Neuron (in vitro differentiated cells): ENCODE results near the gene GOLGA6C.
"Not testable (repeated sequence)": the region's sequence is repeated elsewhere in the genome, so short reads cannot be mapped to it uniquely, and the experiment has no call there.

Experiments
- H2AFZ ChIP-seq: one replicate; pipeline ENCODE4 v1.6.1; 2013; ENCODE audit warnings: low read depth, mild to moderate bottlenecking, inconsistent platforms, low read length, moderate library complexity
- H3K27me3 ChIP-seq: one replicate; pipeline ENCODE4 v1.6.1; 2013; ENCODE audit warnings: low read length; ENCODE audit not compliant: insufficient read depth
- H3K36me3 ChIP-seq: one replicate; pipeline ENCODE4 v1.6.1; 2013; ENCODE audit warnings: low read length; ENCODE audit not compliant: insufficient read depth
- H3K4me1 ChIP-seq: one replicate; pipeline ENCODE4 v1.6.1; 2013; ENCODE audit warnings: low read length; ENCODE audit not compliant: insufficient read depth
- H3K4me3 ChIP-seq: 2 replicates; pipeline ENCODE4 v1.5.1; 2013; ENCODE audit warnings: mild to moderate bottlenecking, low read length, moderate library complexity
- H3K9me3 ChIP-seq: one replicate; pipeline ENCODE4 v1.6.1; 2013; ENCODE audit warnings: low read length

The GOLGA6C gene

GRCh38 chr15:75231836-75232235, 26.3 kb upstream of the GOLGA6C start:
- Histone ChIP-seq H3K27me3 (peaks cover 3% of the 10 kb centered on the region), H3K36me3 (no peaks in the 10 kb centered on the region), H2AFZ (no peak overlapping the region), H3K4me1 (no peaks in the 10 kb centered on the region), H3K9me3 (no peaks in the 10 kb centered on the region), H3K4me3 (no peak overlapping the region)

- no peaks in the 10 kb centered on the region for H3K36me3 ChIP-seq
- H3K4me1 ChIP-seq: no peaks in the 10 kb centered on the region
- H3K9me3 ChIP-seq: no peaks in the 10 kb centered on the region
- peaks cover 3% of the 10 kb centered on the region for H3K27me3 ChIP-seq
- no peak overlapping the region for H3K4me3 ChIP-seq
- H2AFZ ChIP-seq: no peak overlapping the region
Observed at GRCh38 chr15:75232252-75232813, 25.8 kb upstream of the GOLGA6C start.

DNA sequence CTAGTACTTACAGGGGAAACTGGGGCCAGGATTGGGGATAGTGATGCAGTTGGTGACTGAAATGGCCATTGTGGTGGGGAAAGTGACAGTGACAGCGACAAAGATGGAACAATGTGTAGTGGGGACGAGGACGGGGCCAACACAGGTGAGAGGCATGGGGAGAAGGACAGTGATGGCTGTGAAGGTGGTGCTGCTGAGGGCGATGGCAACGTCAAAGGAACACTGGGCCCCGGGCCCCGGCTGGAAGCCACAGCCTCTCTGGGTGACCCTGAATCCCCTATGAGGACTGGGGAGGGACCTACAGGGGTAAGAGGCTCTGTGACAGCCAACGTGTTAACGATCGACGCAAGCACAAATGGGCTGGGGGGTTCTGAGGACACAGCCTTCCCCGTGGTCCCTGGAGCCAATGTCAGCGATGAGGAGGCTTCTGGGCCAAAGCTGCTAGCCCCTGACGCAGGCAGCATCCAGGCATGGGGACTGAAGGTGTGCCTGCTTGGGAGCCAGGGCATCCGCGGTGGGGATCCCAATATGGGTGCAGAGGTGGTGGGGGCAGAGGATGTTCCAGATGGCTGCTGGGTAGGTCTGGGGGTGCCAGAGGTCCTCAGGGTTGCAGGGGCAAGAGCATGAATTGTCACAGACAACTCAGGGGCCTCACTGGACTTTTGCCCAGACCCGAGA, 25.2 kb upstream of the GOLGA6C start:
- H3K36me3 ChIP-seq: no peaks in the 10 kb centered on the region
- H3K9me3 ChIP-seq: no peaks in the 10 kb centered on the region
- H3K27me3 ChIP-seq: peaks cover 3% of the 10 kb centered on the region
- H2AFZ ChIP-seq: no peak overlapping the region
- H3K4me3 ChIP-seq: no peak overlapping the region
- no peaks in the 10 kb centered on the region for H3K4me1 ChIP-seq

GRCh38 chr15:75233504-75234190, 24.5 kb upstream of the GOLGA6C start:
- Histone ChIP-seq H3K9me3 (no peaks in the 10 kb centered on the region), H3K36me3 (no peaks in the 10 kb centered on the region), H3K4me1 (no peaks in the 10 kb centered on the region), H2AFZ (no peak overlapping the region), H3K4me3 (no peak overlapping the region), H3K27me3 (peaks cover 8% of the 10 kb centered on the region)

DNA sequence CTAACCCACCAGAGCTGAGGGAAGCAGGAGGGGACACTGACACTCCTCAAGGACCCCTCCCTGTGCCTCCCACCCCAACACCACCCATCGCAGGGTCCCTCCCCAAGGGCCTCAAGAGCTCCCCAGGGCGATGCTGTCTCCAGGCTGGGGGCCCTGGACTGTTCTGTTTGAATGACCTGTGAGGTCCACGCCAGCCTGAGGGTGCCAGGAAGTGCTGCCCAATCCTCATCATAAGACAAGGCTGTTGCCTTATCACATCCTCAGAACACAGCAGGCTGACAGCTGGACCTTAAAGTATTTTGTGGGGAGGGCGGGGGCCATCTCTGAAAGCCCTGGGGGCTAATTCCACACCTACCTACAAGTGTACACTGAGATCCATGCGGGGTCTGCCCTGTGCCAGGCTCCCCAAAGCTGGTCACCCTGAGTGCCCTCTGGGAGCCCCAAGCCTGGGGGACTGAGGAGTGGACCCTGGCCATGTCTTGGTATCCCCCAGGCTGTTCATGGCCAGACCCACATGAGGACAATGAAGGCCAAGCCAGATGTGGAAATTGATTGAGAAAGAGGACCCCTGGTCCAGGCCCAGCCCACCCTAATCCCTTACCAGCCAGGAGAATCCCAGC, 23.8 kb upstream of the GOLGA6C start:
- no peaks in the 10 kb centered on the region for H3K36me3 ChIP-seq
- peaks cover 8% of the 10 kb centered on the region for H3K27me3 ChIP-seq
- H2AFZ ChIP-seq: no peak overlapping the region
- no peaks in the 10 kb centered on the region for H3K4me1 ChIP-seq
- no peaks in the 10 kb centered on the region for H3K9me3 ChIP-seq
- no peak overlapping the region for H3K4me3 ChIP-seq

- peaks cover 8% of the 10 kb centered on the region for H3K27me3 ChIP-seq
- no peaks in the 10 kb centered on the region for H3K36me3 ChIP-seq
- H3K4me1 ChIP-seq: no peaks in the 10 kb centered on the region
- no peak overlapping the region for H3K4me3 ChIP-seq
- no peak overlapping the region for H2AFZ ChIP-seq
- no peaks in the 10 kb centered on the region for H3K9me3 ChIP-seq
Observed at GRCh38 chr15:75235051-75235673, 23.0 kb upstream of the GOLGA6C start.

GRCh38 chr15:75235760-75236729, 22.1 kb upstream of the GOLGA6C start:
- Histone ChIP-seq H3K9me3 (no peaks in the 10 kb centered on the region), H3K4me1 (no peaks in the 10 kb centered on the region), H3K36me3 (no peaks in the 10 kb centered on the region), H3K27me3 (peaks cover 8% of the 10 kb centered on the region), H3K4me3 (no peak overlapping the region), H2AFZ (no peak overlapping the region)

GRCh38 chr15:75237316-75237982, 20.7 kb upstream of the GOLGA6C start:
- H3K4me3 ChIP-seq: no peak overlapping the region
- H3K4me1 ChIP-seq: no peaks in the 10 kb centered on the region
- H3K36me3 ChIP-seq: no peaks in the 10 kb centered on the region
- H2AFZ ChIP-seq: no peak overlapping the region
- H3K27me3 ChIP-seq: peaks cover 8% of the 10 kb centered on the region
- no peaks in the 10 kb centered on the region for H3K9me3 ChIP-seq

- H3K4me1 ChIP-seq: no peaks in the 10 kb centered on the region
- no peak overlapping the region for H2AFZ ChIP-seq
- no peak overlapping the region for H3K4me3 ChIP-seq
- H3K36me3 ChIP-seq: no peaks in the 10 kb centered on the region
- H3K27me3 ChIP-seq: peaks cover 7% of the 10 kb centered on the region
- H3K9me3 ChIP-seq: no peaks in the 10 kb centered on the region
Observed at GRCh38 chr15:75238150-75238549, 20.0 kb upstream of the GOLGA6C start.

DNA sequence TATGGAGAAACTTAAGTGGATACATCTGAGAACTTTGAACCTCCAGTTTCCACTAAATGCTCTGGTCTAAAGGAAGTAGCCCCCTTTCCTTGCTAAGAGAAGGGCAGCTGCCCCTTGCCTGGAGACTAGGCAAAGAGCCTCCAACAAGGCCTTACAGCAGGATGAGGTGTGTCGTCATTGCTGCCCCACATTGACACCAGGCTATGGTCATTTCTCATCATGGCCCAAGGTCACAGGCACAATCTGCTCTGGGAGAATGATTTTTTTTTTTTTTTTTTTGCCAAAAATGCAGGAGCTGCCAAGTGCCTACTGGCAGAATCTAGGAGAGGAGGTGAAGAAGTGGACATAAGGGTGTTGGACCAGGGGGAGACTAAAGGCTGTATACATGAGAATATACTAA, 12.4 kb upstream of the GOLGA6C start:
- not testable (repeated sequence) for H3K9me3 ChIP-seq, H2AFZ ChIP-seq, H3K4me3 ChIP-seq, H3K4me1 ChIP-seq, H3K36me3 ChIP-seq, H3K27me3 ChIP-seq

DNA sequence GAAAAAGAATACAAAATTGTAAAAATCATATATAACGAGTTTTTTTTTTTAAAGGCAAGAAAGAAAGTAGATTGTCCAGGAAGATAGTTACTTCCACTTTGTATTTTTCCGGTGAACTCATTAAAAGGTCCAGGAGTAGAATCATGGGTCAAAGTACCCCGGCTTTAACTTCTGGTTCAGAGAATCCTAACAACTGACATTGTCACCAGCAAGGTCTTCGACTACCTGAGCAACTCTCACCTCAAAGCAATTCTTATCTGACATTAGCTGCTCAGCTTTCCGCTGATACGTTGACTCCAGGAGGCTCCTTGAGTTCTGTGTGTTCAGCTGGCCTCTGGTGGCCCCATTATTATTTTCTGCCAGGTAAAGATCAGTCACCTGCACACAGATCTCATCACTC, 9.1 kb upstream of the GOLGA6C start:
- H3K9me3 ChIP-seq, H3K4me1 ChIP-seq, H3K4me3 ChIP-seq, H2AFZ ChIP-seq, H3K36me3 ChIP-seq, H3K27me3 ChIP-seq: not testable (repeated sequence)

DNA sequence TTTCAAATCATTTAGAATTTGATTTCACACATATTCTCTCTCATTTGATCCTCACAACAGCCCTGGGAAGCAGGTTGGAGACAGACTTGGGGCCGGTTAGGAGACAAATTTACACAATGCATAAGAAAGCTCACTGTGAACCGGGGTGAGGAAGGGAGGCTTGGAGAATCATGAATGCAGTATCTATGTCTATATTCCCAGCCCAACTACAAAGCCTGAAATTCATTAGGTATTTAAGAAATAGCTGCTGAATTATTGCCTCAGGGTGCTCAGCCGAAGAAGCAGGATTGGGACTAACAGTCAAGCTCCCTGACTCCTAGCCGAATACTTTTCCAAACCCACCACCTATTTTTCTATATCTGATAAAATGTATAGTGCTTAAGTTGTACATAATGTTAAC, 8.4 kb upstream of the GOLGA6C start:
- Histone ChIP-seq H3K9me3 (no peaks in the 10 kb centered on the region), H2AFZ (no peak overlapping the region), H3K4me3 (no peak overlapping the region), H3K36me3 (no peaks in the 10 kb centered on the region), H3K27me3 (peaks cover 9% of the 10 kb centered on the region), H3K4me1 (no peaks in the 10 kb centered on the region)
